HCT116 (cell line): ENCODE data around the gene SCN3A. TPM values are rescaled to one million over a fixed set of nuclear protein-coding genes. Genes with fewer than 3 reads are reported as not detected.

Experiments used
- ATAC-seq: fragments of 200-7000 bp; cut with Tn5 transposase; 2 replicates; pipeline ENCODE4 v1.9.1; 2020; ENCODE audit warnings: mild to moderate bottlenecking, moderate library complexity
- BruUV-seq: library from RNA; stranded (reverse); fragments of 400-500 nt; replicated peaks from 2 replicates; lab custom pipeline; 2021; lab: Mats Ljungman, UMichigan
- CTCF ChIA-PET: fragments of 300-600 bp; sonication (Branson Sonifier 250); formaldehyde crosslinking; loops from one replicate; lab custom pipeline; 2021; ENCODE audit warnings: antibody characterized with exemption; lab: Charles Lee
- POLR2A ChIA-PET: fragments of 300-600, 350-600 bp; sonication (Branson Sonifier 250); formaldehyde crosslinking; loops from one replicate; lab custom pipeline; 2021; ENCODE audit warnings: antibody characterized with exemption; lab: Charles Lee
- RAD21 ChIA-PET, 2 experiments: fragments of 300-600 bp; sonication (Branson Sonifier 250); formaldehyde crosslinking; loops; one replicate each; lab custom pipeline; 2023; ENCODE audit warnings: low total read pairs in 2 of 2; ENCODE audit not compliant: uncharacterized antibody in 2 of 2, unreplicated experiment in 2 of 2, low non-redundant PET in 1 of 2; lab: Charles Lee
- DNase-seq: peaks from one replicate; pipeline ENCODE4 v3.0.0-alpha.2; 2010; ENCODE audit warnings: low read depth, low spot score
- H2AFZ ChIP-seq: fragments of 200-600 bp; shearing (Covaris generic), sonication (generic); 2 replicates; pipeline ENCODE4 v1.6.1; 2017; ENCODE audit warnings: low read depth, mixed run types, mixed read lengths, antibody characterized with exemption, low read length; ENCODE audit not compliant: poor library complexity, severe bottlenecking
- H3K27ac ChIP-seq: 2 replicates; pipeline ENCODE4 v1.5.1; 2012; ENCODE audit warnings: low read depth, low read length
- H3K27me3 ChIP-seq: fragments of 200-600 bp; sonication (generic); 2 replicates; pipeline ENCODE4 v1.6.1; 2016; ENCODE audit warnings: mixed run types, low read length, mixed read lengths; ENCODE audit not compliant: insufficient read depth
- H3K36me3 ChIP-seq, 2 experiments: fragments of 200-500 bp in 1 of 2; fragments of 200-600 bp in 1 of 2; sonication (Bioruptor generic) in 1 of 2; sonication (generic) in 1 of 2; 2 replicates each; pipeline versions ENCODE4 v1.5.1 to v1.6.1; 2014 to 2016; ENCODE audit warnings: low read length in 2 of 2, inconsistent platforms in 1 of 2, mixed read lengths in 1 of 2, mixed run types in 1 of 2; ENCODE audit not compliant: insufficient read depth in 2 of 2, control insufficient read depth in 1 of 2
- H3K4me1 ChIP-seq, 2 experiments: fragments of 200-600 bp in 1 of 2; sonication (generic) in 1 of 2; 2 replicates each; pipeline versions ENCODE4 v1.5.1 to v1.6.1; 2012 to 2017; ENCODE audit warnings: low read length in 2 of 2, inconsistent platforms in 1 of 2, mild to moderate bottlenecking in 1 of 2, mixed read lengths in 1 of 2, mixed run types in 1 of 2, moderate library complexity in 1 of 2; ENCODE audit not compliant: insufficient read depth in 2 of 2, control insufficient read depth in 1 of 2
- H3K4me2 ChIP-seq: fragments of 200-600 bp; sonication (generic); 2 replicates; pipeline ENCODE4 v1.6.1; 2017; ENCODE audit warnings: mixed run types, low read length, mixed read lengths
- H3K4me3 ChIP-seq, 2 experiments: fragments of 200-600 bp in 1 of 2; sonication (generic) in 1 of 2; replicated peaks in 1 of 2; 2 replicates each; pipeline ENCODE4 v1.5.1; 2011 to 2016; ENCODE audit warnings: low read length in 2 of 2, control low read depth in 1 of 2, low read depth in 1 of 2, mild to moderate bottlenecking in 1 of 2, mixed read lengths in 1 of 2, mixed run types in 1 of 2
- H3K79me2 ChIP-seq: fragments of 200-600 bp; sonication (generic); 2 replicates; pipeline ENCODE4 v1.6.1; 2017; ENCODE audit warnings: mild to moderate bottlenecking, mixed run types, low read length, moderate library complexity, mixed read lengths; ENCODE audit not compliant: insufficient read depth
- H3K9ac ChIP-seq: fragments of 200-600 bp; sonication (generic); 2 replicates; pipeline ENCODE4 v1.6.1; 2016; ENCODE audit warnings: low read length, mixed read lengths
- H3K9me2 ChIP-seq: fragments of 200-600 bp; sonication (generic), shearing (Covaris generic); 2 replicates; pipeline ENCODE4 v1.6.1; 2017; ENCODE audit warnings: mixed run types, mild to moderate bottlenecking, moderate library complexity; ENCODE audit not compliant: insufficient read depth
- H3K9me3 ChIP-seq, 2 experiments: fragments of 200-500 bp in 1 of 2; fragments of 200-600 bp in 1 of 2; sonication (Bioruptor generic) in 1 of 2; sonication (generic) in 1 of 2; 2 replicates each; pipeline ENCODE4 v1.6.1; 2014 to 2017; ENCODE audit warnings: low read length in 2 of 2, mixed read lengths in 2 of 2, inconsistent platforms in 1 of 2, low read depth in 1 of 2, mild to moderate bottlenecking in 1 of 2, mixed run types in 1 of 2, moderate library complexity in 1 of 2; ENCODE audit not compliant: control insufficient read depth in 1 of 2, insufficient read depth in 1 of 2
- H4K20me1 ChIP-seq: fragments of 200-600 bp; sonication (generic), shearing (Covaris generic); 2 replicates; pipeline ENCODE4 v1.6.1; 2017; ENCODE audit warnings: mixed run types, mild to moderate bottlenecking, moderate library complexity; ENCODE audit not compliant: insufficient read depth
- CBX3 ChIP-seq: IDR thresholded peaks from 2 replicates; pipeline ENCODE4 v1.6.1; 2012; ENCODE audit warnings: low read depth
- EZH2 ChIP-seq: fragments of 200-600 bp; sonication (generic); IDR thresholded peaks from 2 replicates; pipeline ENCODE4 v1.6.1; 2017; ENCODE audit warnings: antibody characterized with exemption, mixed run types
- EZH2phosphoT487 ChIP-seq: fragments of 200-600 bp; IDR thresholded peaks from 2 replicates; pipeline ENCODE4 v1.6.1; 2018; ENCODE audit warnings: antibody characterized with exemption, borderline replicate concordance
- JUND ChIP-seq: IDR thresholded peaks from 2 replicates; pipeline ENCODE4 v1.6.1; 2012
- YY1 ChIP-seq: IDR thresholded peaks from 2 replicates; pipeline ENCODE4 v1.6.1; 2011; ENCODE audit warnings: low read length, low read depth, moderate library complexity, mild to moderate bottlenecking; ENCODE audit not compliant: insufficient replicate concordance; ENCODE audit errors: extremely low read depth
- intact Hi-C: fragments of 100-400 bp; cut with micrococcal nuclease; formaldehyde crosslinking; loops from 2 replicates; pipeline ENCODE4 v1.10.0; 2022
- total RNA-seq: library from RNA; stranded (reverse); gene quantifications from one replicate; pipeline ENCODE4 v1.2.1, GENCODE V29; 2021; ENCODE audit not compliant: unreplicated experiment
- TF ChIP-seq, protein P1 (sequence below): IDR thresholded peaks from 2 replicates; pipeline ENCODE4 v1.6.1; 2012; ENCODE audit warnings: low read depth
- TF ChIP-seq, protein P2 (sequence below): IDR thresholded peaks from 2 replicates; pipeline ENCODE4 v1.6.1; 2011; ENCODE audit warnings: mild to moderate bottlenecking, low read length, moderate library complexity; ENCODE audit not compliant: insufficient replicate concordance; ENCODE audit errors: extremely low read depth

SCN3A gene
- total RNA-seq, 1 experiment from 2014 or later = not detected

DNA sequence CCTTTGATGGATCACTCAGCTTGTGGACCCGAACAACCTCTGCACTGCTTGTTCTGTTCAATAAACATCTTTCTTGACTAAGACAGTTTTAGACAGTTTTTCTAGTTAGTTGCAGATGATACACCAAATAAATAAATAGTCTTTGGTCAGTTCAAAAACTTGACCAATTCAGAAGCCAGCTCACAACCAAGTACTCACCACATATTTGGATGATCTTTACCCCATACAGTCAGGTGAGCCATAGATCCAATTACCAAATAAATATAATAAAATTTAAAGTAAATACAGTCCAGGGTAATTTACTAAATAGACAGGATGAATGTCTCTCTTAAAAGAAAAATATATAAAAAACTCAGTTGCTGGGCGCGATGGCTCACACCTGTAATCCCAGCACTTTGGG, 18.2 kb downstream of the SCN3A start:
- intact Hi-C loops = no loop called here
- CTCF ChIA-PET = no interaction called here

More for the DNA sequence above, 18.2 kb downstream of the SCN3A start:
- TF ChIP-seq CBX3 = no peak
- TF ChIP-seq EZH2 = no peak
- TF ChIP-seq EZH2phosphoT487 = no peak
- TF ChIP-seq, protein P1, sequence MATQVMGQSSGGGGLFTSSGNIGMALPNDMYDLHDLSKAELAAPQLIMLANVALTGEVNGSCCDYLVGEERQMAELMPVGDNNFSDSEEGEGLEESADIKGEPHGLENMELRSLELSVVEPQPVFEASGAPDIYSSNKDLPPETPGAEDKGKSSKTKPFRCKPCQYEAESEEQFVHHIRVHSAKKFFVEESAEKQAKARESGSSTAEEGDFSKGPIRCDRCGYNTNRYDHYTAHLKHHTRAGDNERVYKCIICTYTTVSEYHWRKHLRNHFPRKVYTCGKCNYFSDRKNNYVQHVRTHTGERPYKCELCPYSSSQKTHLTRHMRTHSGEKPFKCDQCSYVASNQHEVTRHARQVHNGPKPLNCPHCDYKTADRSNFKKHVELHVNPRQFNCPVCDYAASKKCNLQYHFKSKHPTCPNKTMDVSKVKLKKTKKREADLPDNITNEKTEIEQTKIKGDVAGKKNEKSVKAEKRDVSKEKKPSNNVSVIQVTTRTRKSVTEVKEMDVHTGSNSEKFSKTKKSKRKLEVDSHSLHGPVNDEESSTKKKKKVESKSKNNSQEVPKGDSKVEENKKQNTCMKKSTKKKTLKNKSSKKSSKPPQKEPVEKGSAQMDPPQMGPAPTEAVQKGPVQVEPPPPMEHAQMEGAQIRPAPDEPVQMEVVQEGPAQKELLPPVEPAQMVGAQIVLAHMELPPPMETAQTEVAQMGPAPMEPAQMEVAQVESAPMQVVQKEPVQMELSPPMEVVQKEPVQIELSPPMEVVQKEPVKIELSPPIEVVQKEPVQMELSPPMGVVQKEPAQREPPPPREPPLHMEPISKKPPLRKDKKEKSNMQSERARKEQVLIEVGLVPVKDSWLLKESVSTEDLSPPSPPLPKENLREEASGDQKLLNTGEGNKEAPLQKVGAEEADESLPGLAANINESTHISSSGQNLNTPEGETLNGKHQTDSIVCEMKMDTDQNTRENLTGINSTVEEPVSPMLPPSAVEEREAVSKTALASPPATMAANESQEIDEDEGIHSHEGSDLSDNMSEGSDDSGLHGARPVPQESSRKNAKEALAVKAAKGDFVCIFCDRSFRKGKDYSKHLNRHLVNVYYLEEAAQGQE = no peak
- TF ChIP-seq JUND = no peak
- TF ChIP-seq, protein P2, sequence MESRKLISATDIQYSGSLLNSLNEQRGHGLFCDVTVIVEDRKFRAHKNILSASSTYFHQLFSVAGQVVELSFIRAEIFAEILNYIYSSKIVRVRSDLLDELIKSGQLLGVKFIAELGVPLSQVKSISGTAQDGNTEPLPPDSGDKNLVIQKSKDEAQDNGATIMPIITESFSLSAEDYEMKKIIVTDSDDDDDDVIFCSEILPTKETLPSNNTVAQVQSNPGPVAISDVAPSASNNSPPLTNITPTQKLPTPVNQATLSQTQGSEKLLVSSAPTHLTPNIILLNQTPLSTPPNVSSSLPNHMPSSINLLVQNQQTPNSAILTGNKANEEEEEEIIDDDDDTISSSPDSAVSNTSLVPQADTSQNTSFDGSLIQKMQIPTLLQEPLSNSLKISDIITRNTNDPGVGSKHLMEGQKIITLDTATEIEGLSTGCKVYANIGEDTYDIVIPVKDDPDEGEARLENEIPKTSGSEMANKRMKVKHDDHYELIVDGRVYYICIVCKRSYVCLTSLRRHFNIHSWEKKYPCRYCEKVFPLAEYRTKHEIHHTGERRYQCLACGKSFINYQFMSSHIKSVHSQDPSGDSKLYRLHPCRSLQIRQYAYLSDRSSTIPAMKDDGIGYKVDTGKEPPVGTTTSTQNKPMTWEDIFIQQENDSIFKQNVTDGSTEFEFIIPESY = no peak
- no peak for TF ChIP-seq YY1
- Histone ChIP-seq H3K4me1 (no peaks in the 10 kb centered on the region), H3K4me2 (no peak overlapping the region), H2AFZ (no peak overlapping the region), H3K36me3 (no peaks in the 10 kb centered on the region), H3K27ac (no peak overlapping the region), H3K27me3 (peaks cover 53% of the 10 kb centered on the region), H3K9me2 (no peaks in the 10 kb centered on the region), H4K20me1 (no peaks in the 10 kb centered on the region), H3K4me3 (no peak overlapping the region), H3K9me3 (no peaks in the 10 kb centered on the region), H3K79me2 (no peaks in the 10 kb centered on the region), H3K9ac (no peak overlapping the region)
- no TSS peak for BruUV-seq
- ChIA-PET RAD21 (no interaction called here), POLR2A (no interaction called here)
- ATAC-seq (no peak), DNase-seq (no peak)
